HCT116 (cell line): ENCODE data around the gene AK4. TPM values are rescaled to one million over a fixed set of nuclear protein-coding genes. Genes with fewer than 3 reads are reported as not detected.

ENCODE experiments used
- ATAC-seq: fragments of 200-7000 bp; cut with Tn5 transposase; 2 replicates; pipeline ENCODE4 v1.9.1; 2020; ENCODE audit warnings: mild to moderate bottlenecking, moderate library complexity
- BruUV-seq: library from RNA; stranded (reverse); fragments of 400-500 nt; replicated peaks from 2 replicates; lab custom pipeline; 2021; lab: Mats Ljungman, UMichigan
- CTCF ChIA-PET: fragments of 300-600 bp; sonication (Branson Sonifier 250); formaldehyde crosslinking; loops from one replicate; lab custom pipeline; 2021; ENCODE audit warnings: antibody characterized with exemption; lab: Charles Lee
- POLR2A ChIA-PET: fragments of 300-600, 350-600 bp; sonication (Branson Sonifier 250); formaldehyde crosslinking; loops from one replicate; lab custom pipeline; 2021; ENCODE audit warnings: antibody characterized with exemption; lab: Charles Lee
- RAD21 ChIA-PET, 2 experiments: fragments of 300-600 bp; sonication (Branson Sonifier 250); formaldehyde crosslinking; loops; one replicate each; lab custom pipeline; 2023; ENCODE audit warnings: low total read pairs in 2 of 2; ENCODE audit not compliant: uncharacterized antibody in 2 of 2, unreplicated experiment in 2 of 2, low non-redundant PET in 1 of 2; lab: Charles Lee
- DNase-seq: peaks from one replicate; pipeline ENCODE4 v3.0.0-alpha.2; 2010; ENCODE audit warnings: low read depth, low spot score
- H2AFZ ChIP-seq: fragments of 200-600 bp; shearing (Covaris generic), sonication (generic); 2 replicates; pipeline ENCODE4 v1.6.1; 2017; ENCODE audit warnings: low read depth, mixed run types, mixed read lengths, antibody characterized with exemption, low read length; ENCODE audit not compliant: poor library complexity, severe bottlenecking
- H3K27ac ChIP-seq: 2 replicates; pipeline ENCODE4 v1.5.1; 2012; ENCODE audit warnings: low read depth, low read length
- H3K27me3 ChIP-seq: fragments of 200-600 bp; sonication (generic); 2 replicates; pipeline ENCODE4 v1.6.1; 2016; ENCODE audit warnings: mixed run types, low read length, mixed read lengths; ENCODE audit not compliant: insufficient read depth
- H3K36me3 ChIP-seq, 2 experiments: fragments of 200-500 bp in 1 of 2; fragments of 200-600 bp in 1 of 2; sonication (Bioruptor generic) in 1 of 2; sonication (generic) in 1 of 2; 2 replicates each; pipeline versions ENCODE4 v1.5.1 to v1.6.1; 2014 to 2016; ENCODE audit warnings: low read length in 2 of 2, inconsistent platforms in 1 of 2, mixed read lengths in 1 of 2, mixed run types in 1 of 2; ENCODE audit not compliant: insufficient read depth in 2 of 2, control insufficient read depth in 1 of 2
- H3K4me1 ChIP-seq, 2 experiments: fragments of 200-600 bp in 1 of 2; sonication (generic) in 1 of 2; 2 replicates each; pipeline versions ENCODE4 v1.5.1 to v1.6.1; 2012 to 2017; ENCODE audit warnings: low read length in 2 of 2, inconsistent platforms in 1 of 2, mild to moderate bottlenecking in 1 of 2, mixed read lengths in 1 of 2, mixed run types in 1 of 2, moderate library complexity in 1 of 2; ENCODE audit not compliant: insufficient read depth in 2 of 2, control insufficient read depth in 1 of 2
- H3K4me2 ChIP-seq: fragments of 200-600 bp; sonication (generic); 2 replicates; pipeline ENCODE4 v1.6.1; 2017; ENCODE audit warnings: mixed run types, low read length, mixed read lengths
- H3K4me3 ChIP-seq, 2 experiments: fragments of 200-600 bp in 1 of 2; sonication (generic) in 1 of 2; replicated peaks in 1 of 2; 2 replicates each; pipeline ENCODE4 v1.5.1; 2011 to 2016; ENCODE audit warnings: low read length in 2 of 2, control low read depth in 1 of 2, low read depth in 1 of 2, mild to moderate bottlenecking in 1 of 2, mixed read lengths in 1 of 2, mixed run types in 1 of 2
- H3K79me2 ChIP-seq: fragments of 200-600 bp; sonication (generic); 2 replicates; pipeline ENCODE4 v1.6.1; 2017; ENCODE audit warnings: mild to moderate bottlenecking, mixed run types, low read length, moderate library complexity, mixed read lengths; ENCODE audit not compliant: insufficient read depth
- H3K9ac ChIP-seq: fragments of 200-600 bp; sonication (generic); 2 replicates; pipeline ENCODE4 v1.6.1; 2016; ENCODE audit warnings: low read length, mixed read lengths
- H3K9me2 ChIP-seq: fragments of 200-600 bp; sonication (generic), shearing (Covaris generic); 2 replicates; pipeline ENCODE4 v1.6.1; 2017; ENCODE audit warnings: mixed run types, mild to moderate bottlenecking, moderate library complexity; ENCODE audit not compliant: insufficient read depth
- H3K9me3 ChIP-seq, 2 experiments: fragments of 200-500 bp in 1 of 2; fragments of 200-600 bp in 1 of 2; sonication (Bioruptor generic) in 1 of 2; sonication (generic) in 1 of 2; 2 replicates each; pipeline ENCODE4 v1.6.1; 2014 to 2017; ENCODE audit warnings: low read length in 2 of 2, mixed read lengths in 2 of 2, inconsistent platforms in 1 of 2, low read depth in 1 of 2, mild to moderate bottlenecking in 1 of 2, mixed run types in 1 of 2, moderate library complexity in 1 of 2; ENCODE audit not compliant: control insufficient read depth in 1 of 2, insufficient read depth in 1 of 2
- H4K20me1 ChIP-seq: fragments of 200-600 bp; sonication (generic), shearing (Covaris generic); 2 replicates; pipeline ENCODE4 v1.6.1; 2017; ENCODE audit warnings: mixed run types, mild to moderate bottlenecking, moderate library complexity; ENCODE audit not compliant: insufficient read depth
- CBX3 ChIP-seq: IDR thresholded peaks from 2 replicates; pipeline ENCODE4 v1.6.1; 2012; ENCODE audit warnings: low read depth
- EGR1 ChIP-seq: IDR thresholded peaks from 2 replicates; pipeline ENCODE4 v1.6.1; 2012; ENCODE audit warnings: low read depth
- ELF1 ChIP-seq: IDR thresholded peaks from 2 replicates; pipeline ENCODE4 v1.6.1; 2012; ENCODE audit warnings: low read depth, borderline replicate concordance
- EZH2 ChIP-seq: fragments of 200-600 bp; sonication (generic); IDR thresholded peaks from 2 replicates; pipeline ENCODE4 v1.6.1; 2017; ENCODE audit warnings: antibody characterized with exemption, mixed run types
- MAX ChIP-seq: IDR thresholded peaks from 2 replicates; pipeline ENCODE4 v1.6.1; 2012
- POLR2A ChIP-seq: IDR thresholded peaks from 2 replicates; pipeline ENCODE4 v1.7.0; 2011; ENCODE audit warnings: borderline replicate concordance; ENCODE audit not compliant: insufficient read depth, insufficient read length; ENCODE audit errors: extremely low read depth
- POLR2AphosphoS5 ChIP-seq: IDR thresholded peaks from 2 replicates; pipeline ENCODE4 v1.6.1; 2011; ENCODE audit warnings: mild to moderate bottlenecking, low read depth, low read length, moderate library complexity
- SIN3A ChIP-seq: IDR thresholded peaks from 2 replicates; pipeline ENCODE4 v1.6.1; 2012; ENCODE audit warnings: low read depth
- TCF7L2 ChIP-seq: IDR thresholded peaks from 2 replicates; pipeline ENCODE4 v1.7.0; 2011; ENCODE audit warnings: borderline replicate concordance, inconsistent platforms; ENCODE audit not compliant: insufficient read depth, insufficient read length; ENCODE audit errors: extremely low read depth
- YY1 ChIP-seq: IDR thresholded peaks from 2 replicates; pipeline ENCODE4 v1.6.1; 2011; ENCODE audit warnings: low read length, low read depth, moderate library complexity, mild to moderate bottlenecking; ENCODE audit not compliant: insufficient replicate concordance; ENCODE audit errors: extremely low read depth
- ZBTB33 ChIP-seq: IDR thresholded peaks from 2 replicates; pipeline ENCODE4 v1.6.1; 2011; ENCODE audit warnings: mild to moderate bottlenecking, low read length, moderate library complexity; ENCODE audit not compliant: insufficient replicate concordance; ENCODE audit errors: extremely low read depth
- ZFX ChIP-seq: fragments of 450-650 bp; IDR thresholded peaks from 2 replicates; pipeline ENCODE4 v1.6.1; 2017
- ZNF274 ChIP-seq: fragments of 200-500 bp; sonication (Bioruptor generic); IDR thresholded peaks from 2 replicates; pipeline ENCODE4 v1.6.1; 2014; ENCODE audit warnings: mild to moderate bottlenecking, low read depth, low read length, inconsistent platforms
- intact Hi-C: fragments of 100-400 bp; cut with micrococcal nuclease; formaldehyde crosslinking; loops from 2 replicates; pipeline ENCODE4 v1.10.0; 2022
- total RNA-seq: library from RNA; stranded (reverse); gene quantifications from one replicate; pipeline ENCODE4 v1.2.1, GENCODE V29; 2021; ENCODE audit not compliant: unreplicated experiment
- TF ChIP-seq, protein P1 (sequence below), 3 experiments: fragments of 200-600 bp in 1 of 3; sonication (generic) in 1 of 3; IDR thresholded peaks in 2 of 3; conservative IDR thresholded peaks in 1 of 3; 2 replicates each; pipeline ENCODE4 v1.5.1; 2012 to 2017; ENCODE audit warnings: low read depth in 2 of 3, low read length in 2 of 3, antibody characterized with exemption in 1 of 3, borderline replicate concordance in 1 of 3, control low read depth in 1 of 3, mild to moderate bottlenecking in 1 of 3, mixed read lengths in 1 of 3, mixed run types in 1 of 3, moderate library complexity in 1 of 3; ENCODE audit not compliant: insufficient read depth in 1 of 3

AK4 gene
- total RNA-seq, 1 experiment from 2014 or later: 51.5 TPM

- Histone ChIP-seq H3K4me2 (no peak overlapping the region), H3K27me3 (no peaks in the 10 kb centered on the region)
- CTCF ChIA-PET: no interaction called here
Measured at GRCh38 chr1:65256860-65257708, 109.1 kb downstream of the AK4 start.

More at GRCh38 chr1:65256860-65257708, 109.1 kb downstream of the AK4 start:
- no peak overlapping the region for H3K27ac ChIP-seq
- no TSS peak for BruUV-seq
- no peaks in the 10 kb centered on the region for H3K9me2 ChIP-seq
- H3K9ac ChIP-seq: no peak overlapping the region
- no peak for DNase-seq
- H3K79me2 ChIP-seq: no peaks in the 10 kb centered on the region
- no peaks in the 10 kb centered on the region for H3K36me3 ChIP-seq
- no peaks in the 10 kb centered on the region for H4K20me1 ChIP-seq
- H3K4me1 ChIP-seq: peaks cover 3 to 28% of the 10 kb centered on the region in 2 experiments; a peak in 3 of 4 replicates
- intact Hi-C loops: no loop called here
- H3K9me3 ChIP-seq: no peaks in the 10 kb centered on the region
- ChIA-PET RAD21 (no interaction called here), POLR2A (no interaction called here)
- no peak overlapping the region for H3K4me3 ChIP-seq
- TF ChIP-seq SIN3A: no peak
- TF ChIP-seq YY1: no peak
- no peak for TF ChIP-seq TCF7L2
- no peak for TF ChIP-seq CBX3
- TF ChIP-seq ZFX: no peak
- no peak for TF ChIP-seq ZBTB33
- TF ChIP-seq ELF1: no peak
- no peak for TF ChIP-seq ZNF274
- TF ChIP-seq MAX: no peak
- TF ChIP-seq POLR2AphosphoS5: no peak
- no peak for TF ChIP-seq POLR2A
- TF ChIP-seq EZH2: no peak
- TF ChIP-seq, protein P1, sequence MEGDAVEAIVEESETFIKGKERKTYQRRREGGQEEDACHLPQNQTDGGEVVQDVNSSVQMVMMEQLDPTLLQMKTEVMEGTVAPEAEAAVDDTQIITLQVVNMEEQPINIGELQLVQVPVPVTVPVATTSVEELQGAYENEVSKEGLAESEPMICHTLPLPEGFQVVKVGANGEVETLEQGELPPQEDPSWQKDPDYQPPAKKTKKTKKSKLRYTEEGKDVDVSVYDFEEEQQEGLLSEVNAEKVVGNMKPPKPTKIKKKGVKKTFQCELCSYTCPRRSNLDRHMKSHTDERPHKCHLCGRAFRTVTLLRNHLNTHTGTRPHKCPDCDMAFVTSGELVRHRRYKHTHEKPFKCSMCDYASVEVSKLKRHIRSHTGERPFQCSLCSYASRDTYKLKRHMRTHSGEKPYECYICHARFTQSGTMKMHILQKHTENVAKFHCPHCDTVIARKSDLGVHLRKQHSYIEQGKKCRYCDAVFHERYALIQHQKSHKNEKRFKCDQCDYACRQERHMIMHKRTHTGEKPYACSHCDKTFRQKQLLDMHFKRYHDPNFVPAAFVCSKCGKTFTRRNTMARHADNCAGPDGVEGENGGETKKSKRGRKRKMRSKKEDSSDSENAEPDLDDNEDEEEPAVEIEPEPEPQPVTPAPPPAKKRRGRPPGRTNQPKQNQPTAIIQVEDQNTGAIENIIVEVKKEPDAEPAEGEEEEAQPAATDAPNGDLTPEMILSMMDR (IDR thresholded peaks at IDR 0.05 in 2 of 3, conservative IDR thresholded peaks at IDR 0.05 in 1 of 3; ENCODE audit: borderline replicate concordance in 1 of 3, insufficient read depth in 1 of 3, low read depth in 2 of 3, low read length in 2 of 3): no peak
- no peak for TF ChIP-seq EGR1
- ATAC-seq: no peak
- H2AFZ ChIP-seq: no peak overlapping the region
